Embryonic facial prominence (tissue), 1 donor: ENCODE data around the gene NPTN.
"Not testable (repeated sequence)": the region's sequence is repeated elsewhere in the genome, so short reads cannot be mapped to it uniquely, and the experiment has no call there.

Source experiments
- DNase-seq: peaks from one replicate; pipeline ENCODE4 v3.0.0-alpha.2; 2016; ENCODE audit errors: extremely low spot score

The NPTN gene

DNA sequence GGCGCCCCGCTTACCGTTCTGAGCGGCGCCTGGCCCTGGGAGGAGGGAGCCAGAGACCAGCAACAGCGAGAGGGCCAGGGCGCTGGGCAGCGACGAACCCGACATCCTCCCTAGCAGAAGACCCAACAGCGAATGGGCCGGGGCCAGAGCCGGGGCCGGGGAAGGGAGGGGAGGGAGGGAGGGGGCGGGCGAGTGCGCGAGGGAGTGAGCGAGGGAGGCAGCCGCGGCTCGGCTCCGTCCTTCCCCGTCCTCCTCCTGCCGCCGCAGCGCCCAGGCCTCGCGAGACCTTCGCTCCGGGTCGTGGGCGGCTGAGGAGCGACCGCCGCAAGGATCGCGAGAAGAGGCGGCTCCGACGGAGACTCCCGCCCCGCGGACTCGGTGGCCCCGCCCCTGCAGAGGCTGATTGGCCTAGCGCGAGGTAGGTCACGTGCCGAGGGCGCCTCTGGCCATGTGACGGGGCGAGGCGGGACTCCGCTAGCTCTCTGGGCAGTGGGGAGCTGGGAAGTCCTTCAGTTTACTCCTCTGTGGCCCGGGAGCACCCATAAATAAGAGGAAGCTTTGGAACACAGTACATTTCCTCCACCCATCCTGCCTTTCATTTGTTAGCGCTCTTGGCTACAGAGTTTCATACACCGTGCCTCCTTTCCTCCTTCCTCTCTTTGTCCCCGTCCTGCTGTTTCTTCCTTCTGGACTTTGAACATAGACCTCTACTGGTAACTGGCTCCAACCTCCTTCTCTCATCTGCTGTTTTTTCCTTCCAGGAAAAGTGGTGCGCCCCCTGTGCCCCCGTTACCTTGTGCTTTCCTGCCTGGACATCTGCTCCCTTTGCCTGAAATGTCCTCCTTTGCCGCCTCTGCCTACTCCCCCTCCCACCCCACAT, at the start of gene NPTN:
NPTN (minus strand) TSS at position 279 of the 880 bp plus-strand sequence; CDS start at position 105, 174 bp downstream.
- DNase-seq = peak; percentile 95

DNA sequence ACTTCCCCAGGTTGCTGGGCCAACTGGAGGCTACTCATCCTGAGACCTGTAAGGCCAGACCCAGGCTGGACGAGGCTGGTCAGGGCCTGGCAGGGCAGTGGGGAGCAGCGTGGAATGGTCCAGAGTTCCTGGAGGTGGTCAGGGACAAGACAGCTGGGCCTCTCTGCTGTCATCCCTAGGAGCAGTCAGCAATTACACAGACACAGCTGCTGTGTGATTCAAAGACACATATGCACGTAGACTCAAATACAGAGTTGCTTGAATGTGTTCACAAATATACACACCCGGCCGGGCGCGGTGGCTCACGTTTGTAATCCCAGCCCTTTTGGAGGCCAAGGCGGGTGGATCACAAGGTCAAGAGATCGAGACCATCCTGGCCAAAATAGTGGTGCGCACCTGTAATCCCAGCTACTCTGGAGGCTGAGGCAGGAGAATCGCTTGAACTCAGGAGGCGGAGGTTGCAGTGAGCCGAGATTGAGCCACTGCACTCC, 49.5 kb upstream of the NPTN start:
- DNase-seq = no peak

DNA sequence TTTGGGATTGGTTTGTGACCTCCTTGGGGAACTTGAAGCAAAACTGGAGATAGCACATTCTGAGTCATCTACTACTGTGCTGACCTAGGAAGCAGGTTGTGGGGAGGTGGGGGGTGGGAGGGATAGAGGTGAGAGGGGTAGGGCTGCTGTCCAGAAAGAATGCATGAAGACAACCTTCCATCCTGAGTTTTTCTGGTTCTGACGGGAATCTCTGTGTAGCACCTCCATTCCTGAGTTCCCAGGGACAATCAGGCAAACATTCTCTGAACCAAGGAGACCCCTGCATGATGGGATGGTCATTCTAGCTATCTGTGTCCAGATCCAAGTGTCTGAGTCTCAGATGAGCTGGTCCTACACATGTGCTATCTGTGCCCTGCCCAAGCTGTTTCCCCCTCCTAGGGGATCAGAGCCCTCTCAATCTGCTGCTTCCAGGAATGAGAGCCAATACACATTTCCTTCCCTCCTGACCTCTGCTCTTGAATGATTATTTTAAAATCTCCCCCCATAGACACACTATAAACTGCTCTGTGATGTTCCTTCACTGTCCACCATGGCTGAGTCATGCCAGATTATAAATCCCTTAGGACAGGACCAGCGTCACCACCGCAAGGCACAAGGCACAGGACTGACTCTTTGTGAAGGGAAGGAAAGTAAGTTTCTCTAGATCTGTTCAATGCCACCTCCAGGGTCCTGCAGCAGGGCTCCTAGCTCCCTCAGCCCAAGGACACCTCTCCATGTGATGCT, 48.8 kb upstream of the NPTN start:
- no peak for DNase-seq

DNA sequence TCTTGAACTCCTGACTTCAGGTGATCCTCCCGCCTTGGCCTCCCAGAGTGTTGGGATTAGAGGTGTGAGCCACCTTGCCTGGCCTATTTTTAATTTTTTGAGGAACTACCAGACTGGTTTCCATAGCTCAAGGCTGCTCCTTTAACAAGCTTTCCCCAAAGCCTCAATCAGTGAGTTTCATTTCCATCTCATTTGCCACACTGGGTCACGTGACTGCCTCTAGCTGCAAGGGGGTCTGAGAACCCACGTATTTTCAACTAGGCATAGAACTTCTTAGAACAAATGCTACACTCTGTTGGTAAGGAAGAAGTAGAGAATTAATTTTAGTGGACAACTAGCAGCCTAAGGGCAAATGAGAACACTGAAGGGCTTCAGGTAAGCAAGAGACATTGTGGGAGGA, 47.9 kb upstream of the NPTN start:
- DNase-seq = no peak

DNA sequence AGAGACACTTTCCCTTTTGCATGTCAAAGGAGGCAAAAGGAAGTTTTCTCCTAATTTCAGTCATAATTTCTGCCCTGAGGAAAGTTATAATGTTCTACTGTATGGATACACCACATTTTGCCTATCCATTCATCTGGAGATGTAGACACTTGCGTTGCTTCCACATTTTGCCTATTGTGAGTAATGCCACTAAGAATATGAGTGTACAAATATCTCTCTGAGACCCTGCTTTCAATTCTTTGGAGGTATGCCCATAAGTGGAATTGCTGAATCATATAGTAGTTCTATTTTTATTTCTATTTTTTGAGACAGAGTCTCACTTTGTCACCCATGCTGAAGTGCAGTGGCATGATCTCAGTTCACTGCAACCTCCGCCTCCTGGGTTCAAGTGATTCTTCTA, 47.4 kb upstream of the NPTN start:
- no peak for DNase-seq

DNA sequence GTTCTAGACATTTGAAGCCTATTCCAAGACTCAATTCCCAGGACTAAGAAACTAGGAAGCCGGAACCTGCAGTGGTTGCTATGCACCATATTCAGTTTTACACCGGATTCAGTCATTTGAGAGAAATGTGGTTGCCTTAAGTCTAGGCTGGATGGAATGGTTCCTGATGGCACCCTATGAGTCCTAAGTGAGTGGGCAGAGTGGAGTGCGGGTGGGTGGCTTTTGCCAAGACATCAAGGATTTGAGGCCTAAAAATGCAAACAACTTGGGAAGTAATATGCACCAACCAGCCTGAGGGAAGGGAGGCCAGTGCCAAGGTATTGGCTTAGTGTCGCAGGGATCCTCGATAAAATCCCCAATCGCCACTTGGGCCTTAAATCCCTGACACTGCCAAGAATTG, 46.8 kb upstream of the NPTN start:
- DNase-seq = no peak

DNA sequence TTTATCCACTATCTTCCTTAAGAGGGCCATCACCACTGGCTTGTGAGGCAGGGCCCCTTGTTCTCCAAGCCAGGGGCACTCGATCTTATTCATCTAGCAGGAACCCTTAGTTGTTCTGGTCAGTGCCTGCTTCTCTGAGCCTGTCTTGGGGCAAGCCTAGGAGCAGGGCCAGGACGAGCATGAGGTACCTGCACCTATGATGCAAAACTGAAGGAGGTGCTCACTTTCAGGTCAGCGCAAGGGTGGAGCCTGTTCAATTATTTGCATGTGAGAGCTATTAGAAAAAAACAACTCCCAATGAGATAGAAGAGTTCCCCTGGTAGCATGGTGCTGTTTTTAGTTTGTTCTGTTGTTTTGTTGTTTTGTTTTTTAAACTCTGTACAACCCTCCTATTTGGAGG, 46.0 kb upstream of the NPTN start:
- no peak for DNase-seq

DNA sequence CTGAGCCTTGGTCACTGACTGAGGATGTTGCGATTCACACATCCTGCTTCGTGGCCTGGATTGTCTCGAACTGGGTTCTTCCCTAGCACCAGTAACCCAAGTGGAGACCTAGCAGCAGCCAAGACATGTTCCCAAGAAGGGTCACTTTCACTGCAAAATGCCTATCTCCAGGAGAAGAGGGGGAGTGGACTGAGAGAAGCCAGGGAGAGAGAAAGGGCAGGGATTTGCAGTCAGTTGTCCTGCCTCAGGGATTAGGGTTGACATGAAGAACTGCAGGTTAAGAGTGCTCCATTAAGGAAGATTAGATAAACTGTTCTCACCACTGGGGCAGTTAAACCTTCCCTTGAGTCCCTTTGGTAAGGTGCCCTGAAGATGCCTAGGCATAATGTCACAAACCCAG, 45.3 kb upstream of the NPTN start:
- no peak for DNase-seq

DNA sequence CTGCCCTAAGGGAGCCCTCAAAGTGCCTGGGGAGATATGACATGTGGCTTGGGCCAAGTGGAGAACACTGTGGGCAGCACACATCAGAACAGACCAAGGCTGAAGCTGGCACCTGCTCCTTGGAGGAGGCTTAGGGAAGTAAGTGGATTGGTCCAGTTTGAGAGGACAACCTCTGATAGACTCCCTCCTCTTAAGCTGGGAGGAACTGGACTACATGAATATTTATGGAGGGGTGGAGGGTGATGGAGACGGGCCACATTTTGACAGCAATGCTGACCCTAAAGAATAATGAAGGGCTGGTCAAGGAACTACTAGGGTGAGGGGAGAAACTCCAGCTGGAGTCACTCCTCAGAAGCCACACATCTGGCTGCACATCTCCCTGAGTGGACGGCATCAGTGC, 44.5 kb upstream of the NPTN start:
- DNase-seq = no peak

DNA sequence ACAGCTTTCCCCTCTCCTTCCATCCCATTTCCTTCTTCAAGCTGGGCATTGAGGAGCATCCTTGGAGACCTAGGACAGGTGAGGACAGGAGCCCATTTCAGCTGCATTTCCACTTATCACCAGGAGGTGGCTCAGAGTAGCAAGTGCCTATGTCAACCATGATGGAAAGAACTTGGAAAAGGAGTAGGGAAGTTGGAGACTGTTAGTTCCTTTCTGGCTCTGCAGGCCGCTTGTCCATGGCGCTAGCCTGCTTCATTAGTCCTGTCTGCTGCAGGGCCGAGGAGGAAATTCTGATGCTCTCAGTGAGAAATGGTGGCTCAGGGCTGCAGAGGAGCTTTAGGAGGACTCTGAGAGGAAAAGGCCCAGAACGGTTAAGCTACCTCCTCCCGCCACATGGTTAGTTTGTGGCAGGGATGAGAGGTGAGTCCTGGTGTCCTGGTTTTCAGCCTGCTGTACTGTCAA, 44.0 kb upstream of the NPTN start:
- no peak for DNase-seq

DNA sequence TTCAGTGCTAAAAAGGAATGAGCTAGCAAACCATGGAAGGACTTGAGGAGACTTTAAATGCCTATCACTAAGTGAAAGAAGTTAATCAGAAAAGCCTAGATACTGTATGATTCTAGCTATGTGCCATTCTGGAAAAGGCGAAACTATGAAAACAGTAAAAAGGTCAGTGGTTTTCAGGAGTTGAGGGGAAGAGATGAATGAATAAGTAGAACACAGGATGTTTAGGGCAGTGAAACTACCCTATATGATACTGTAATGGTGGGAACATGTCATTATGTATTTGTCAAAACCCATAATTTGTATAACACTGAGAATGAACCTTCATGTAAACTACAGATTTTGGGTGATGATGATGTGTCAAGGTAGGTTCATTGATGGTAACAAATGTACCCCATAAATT, 41.4 kb upstream of the NPTN start:
- no peak for DNase-seq

DNA sequence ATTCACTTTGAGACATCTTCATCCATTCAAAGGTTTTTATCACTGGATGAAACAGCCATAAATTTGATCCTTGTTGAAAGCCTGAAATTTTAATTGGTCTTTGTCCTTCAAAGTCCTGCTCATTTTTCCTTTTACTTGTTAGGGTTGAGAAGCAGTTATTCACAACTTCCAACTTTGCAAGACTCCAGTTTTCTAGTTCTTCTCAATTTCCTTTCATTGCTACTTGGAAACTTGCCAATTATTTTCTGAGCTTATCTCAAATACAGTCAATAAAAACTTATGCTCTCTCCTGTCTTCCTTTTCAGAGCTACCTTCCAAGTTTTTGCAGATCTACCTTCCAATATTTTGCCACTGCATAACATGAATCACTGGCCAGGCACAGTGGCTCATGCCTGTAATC, 27.3 kb upstream of the NPTN start:
- no peak for DNase-seq

DNA sequence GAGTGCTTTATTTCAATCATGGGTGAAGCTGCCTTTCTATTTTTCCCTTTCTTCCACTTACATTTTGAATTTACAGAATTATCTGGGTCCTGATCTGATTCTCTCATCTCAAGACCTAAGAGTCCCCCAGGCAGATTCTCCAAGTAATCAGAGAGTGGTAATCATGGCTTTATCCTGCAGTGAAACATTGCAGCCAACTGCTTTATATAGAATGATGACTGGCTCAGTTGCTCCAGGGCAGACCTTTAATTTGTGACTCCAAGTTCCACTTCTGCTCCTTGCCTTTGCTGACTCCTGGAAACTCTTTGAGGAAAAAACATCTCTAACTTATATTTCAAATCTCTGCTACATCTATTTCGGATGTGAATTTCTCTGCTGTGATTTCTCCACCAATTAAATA, 25.5 kb upstream of the NPTN start:
- DNase-seq = no peak

DNA sequence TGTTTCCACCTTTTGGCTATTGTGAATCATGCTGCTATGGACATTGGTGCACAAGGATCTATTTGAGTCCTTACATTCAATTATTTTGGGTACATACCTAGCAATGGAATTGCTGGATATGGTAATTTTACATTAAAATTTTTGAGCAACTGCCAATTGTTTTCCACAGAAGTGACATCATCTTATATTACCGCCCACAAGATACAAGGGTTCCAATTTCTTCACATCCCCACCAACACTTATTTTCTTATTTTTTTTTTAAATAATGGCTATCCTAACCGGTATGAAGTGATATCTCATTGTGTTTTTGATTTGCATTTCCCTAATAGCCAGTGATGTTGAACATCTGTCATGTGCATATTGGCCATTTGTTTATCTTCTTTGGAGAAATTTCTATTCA, 22.5 kb upstream of the NPTN start:
- no peak for DNase-seq

DNA sequence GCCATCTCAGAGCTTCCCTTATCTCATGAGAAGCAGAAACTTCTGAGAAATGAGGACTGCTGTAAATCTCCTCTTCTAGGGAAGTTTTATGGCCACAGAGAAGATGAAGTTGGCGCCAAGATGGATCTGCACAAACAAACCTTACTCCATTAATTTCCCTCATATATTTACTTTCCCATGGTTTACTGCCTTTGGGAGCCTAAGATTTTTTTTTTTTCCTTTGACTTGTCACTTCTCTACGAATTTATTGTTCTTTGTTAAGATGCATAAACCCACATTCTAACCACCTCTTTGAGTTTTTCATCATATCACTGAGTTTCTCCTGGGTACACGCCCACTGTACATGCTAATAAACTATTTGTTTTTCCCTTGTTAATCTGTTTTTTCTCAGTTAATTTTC, 21.5 kb upstream of the NPTN start:
- DNase-seq = no peak

DNA sequence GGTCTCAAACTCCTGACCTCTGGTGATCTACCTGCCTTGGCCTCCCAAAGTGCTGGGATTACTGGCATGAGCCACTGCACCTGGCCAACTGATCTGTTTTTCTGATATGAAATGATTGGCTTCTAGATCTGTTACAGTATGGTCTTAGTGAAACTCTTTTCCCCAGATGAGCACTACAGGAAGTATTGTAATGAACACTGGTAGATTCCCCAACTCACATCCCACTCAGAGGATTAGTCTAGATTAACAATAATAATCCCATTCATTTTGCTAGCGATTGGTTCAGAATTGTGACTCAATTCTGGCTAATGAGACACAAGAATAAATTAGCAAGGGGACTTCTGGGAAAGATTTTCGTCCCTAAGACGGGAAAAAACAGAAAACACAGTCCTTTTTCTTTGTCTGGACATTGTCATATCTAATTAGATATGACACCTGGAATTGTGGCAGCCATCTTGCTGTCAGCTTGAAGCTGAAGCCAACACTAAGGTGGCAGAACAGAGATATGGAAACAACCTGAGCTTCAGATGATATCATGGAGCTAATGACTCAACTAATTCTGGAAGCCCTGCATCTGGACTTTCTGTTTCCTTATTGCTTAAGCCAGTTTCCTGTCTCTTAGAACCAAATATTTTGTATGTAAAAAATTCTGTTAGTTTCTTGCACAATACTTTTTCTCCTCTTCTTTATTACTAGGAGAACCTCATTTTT, 17.4 kb upstream of the NPTN start:
- DNase-seq = no peak

DNA sequence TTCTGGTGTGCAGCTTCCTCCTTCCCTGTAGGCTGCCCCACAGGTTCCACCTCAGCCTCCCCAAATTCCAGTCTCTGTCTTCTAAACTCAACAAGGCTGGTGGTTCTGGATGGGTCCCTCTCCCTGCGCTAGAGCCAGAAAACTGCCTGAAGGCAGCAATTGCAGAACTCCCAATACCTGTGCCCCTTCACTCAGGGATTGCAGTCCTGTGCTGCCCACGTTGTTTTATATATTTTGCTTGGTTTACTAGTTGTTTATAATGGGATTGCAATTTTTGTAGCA, 14.8 kb upstream of the NPTN start:
- DNase-seq = no peak

DNA sequence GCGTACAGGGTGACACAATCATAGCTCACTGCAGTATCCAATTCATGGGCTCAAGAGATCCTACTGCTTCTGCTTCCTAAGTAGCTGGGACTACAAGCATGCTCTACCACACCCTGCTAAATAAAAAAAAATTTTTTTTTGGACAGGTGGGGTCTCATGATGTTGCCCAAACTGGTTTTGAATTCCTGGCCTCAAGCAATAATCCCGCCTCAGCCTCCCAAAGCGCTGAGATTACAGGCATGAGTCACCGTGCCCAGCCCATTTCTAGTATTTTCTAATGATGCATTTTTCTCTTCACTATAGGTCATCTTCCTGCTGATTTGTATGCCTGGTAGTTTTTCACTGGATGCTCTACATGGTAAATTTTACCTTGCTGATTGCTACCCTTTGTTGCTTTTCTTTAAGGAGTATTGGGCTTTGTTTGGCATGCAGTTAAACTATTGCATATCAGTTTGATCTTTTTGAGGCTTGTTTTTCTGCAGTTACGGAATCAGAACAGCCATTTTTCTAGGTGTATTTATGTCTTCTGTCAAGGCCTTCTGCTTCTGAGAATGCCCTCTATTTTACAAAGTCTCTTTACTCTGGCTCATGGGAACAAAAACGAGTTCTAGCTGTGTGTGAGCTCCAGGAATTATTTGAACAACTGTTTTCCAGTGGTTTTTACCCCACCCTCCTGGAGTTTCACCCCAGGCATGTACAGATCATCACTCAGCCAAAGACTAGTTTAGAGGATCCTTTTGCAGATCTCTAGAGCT, 14.2 kb upstream of the NPTN start:
- DNase-seq = no peak

DNA sequence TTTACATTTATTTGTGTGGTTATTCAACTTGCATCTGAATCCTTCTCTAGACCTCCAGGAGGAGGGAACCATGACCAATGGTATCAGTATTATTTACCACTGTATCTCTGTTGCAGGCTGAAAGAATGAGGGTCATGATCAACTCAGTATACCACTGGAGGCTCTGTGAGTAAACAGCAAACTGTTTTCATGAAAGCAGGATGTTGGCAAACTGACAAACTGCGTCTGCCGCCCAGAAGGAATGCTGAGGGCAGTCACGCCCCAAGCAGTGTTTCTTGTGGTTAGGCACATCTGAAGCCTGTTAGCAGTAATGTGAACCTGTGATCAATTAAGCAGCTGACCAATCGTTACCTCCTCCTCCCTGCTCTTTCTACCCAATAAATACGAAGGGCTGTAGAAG, 6.3 kb upstream of the NPTN start:
- not testable (repeated sequence) for DNase-seq

DNA sequence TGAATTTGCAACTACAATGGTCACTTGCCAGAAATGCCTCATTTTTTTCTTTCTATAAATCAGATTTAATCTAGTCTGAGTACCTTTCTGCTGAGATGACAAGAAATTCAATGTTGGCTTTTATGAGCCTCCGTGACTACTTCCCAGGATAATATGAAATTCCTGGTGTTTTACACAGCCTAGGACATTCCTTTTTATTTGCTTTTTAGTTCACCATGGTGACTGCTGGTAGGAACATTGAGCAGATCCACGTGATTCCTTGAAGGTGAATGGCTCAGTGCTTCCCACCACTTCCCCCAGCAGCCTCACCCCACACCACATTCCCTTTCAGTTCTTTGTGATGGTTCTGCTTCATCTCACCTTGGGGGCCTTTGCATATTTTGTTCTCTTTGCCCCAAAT, 4.3 kb upstream of the NPTN start:
- no peak for DNase-seq

DNA sequence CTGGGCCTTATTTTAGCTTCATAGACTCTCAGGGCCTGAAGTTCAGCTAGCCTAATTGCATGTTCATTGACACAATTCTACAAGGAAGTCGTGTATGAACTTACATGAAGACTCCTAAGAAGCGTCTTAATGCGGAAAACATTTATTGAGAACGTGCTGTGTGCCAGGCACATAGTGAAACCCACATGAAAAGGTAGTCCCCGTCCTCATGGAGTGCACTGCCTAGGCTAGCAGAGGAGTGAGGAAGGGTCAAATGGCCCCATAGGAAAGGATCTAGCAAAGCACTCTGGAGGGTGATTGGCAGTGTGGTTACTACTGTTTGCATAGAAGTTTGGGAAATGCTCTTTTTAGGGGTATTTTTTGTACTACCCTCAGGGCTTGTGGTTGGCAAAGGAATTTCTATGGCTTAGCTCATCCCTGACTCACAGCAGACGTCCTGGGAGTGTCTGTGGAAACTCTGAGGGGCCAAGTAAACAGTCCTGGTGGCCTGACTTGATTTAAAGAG, 854 bp upstream of the NPTN start:
- no peak for DNase-seq

DNA sequence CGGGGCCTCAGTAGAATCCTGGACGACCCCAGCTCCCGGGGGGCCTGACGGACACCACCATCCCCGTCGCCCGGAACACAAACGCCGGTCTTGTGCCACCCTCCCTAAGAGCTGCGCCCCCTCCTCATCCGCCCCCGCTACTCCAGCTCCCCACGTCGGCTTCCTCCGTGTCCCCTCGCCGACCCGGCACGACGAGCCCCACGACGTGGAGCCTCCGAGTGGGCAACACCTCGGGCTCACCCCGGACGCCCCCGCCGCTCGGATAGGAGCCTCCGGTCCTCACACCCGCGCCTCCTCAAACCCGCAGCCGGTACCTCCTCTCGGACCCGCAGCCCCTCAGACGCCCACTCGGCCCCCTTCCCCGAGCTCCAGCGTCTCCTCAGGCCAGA, 525 bp downstream of the NPTN start:
- DNase-seq = no peak
